ENCODE measurements around the gene MBD5. TPM values are rescaled to one million over a fixed set of nuclear protein-coding genes. Genes with fewer than 3 reads are reported as not detected.

MBD5 gene
- polyA plus RNA-seq, 1 of the 3 experiments (the other 2 are of a cell fraction) = 7.4 TPM

- H3K4me2 ChIP-seq = no peak overlapping the region
- no peak overlapping the region for H2AFZ ChIP-seq (ENCODE audit: low read depth)
- WGBS (ENCODE audit: low lambda C conversion rate) = 90% methylated on average over 2 of the region's 2 CpGs
- DNase-seq = no peak
- H3K4me1 ChIP-seq (ENCODE audit: control insufficient read depth in 1 of 2, insufficient read depth in 2 of 2, low read depth in 1 of 2, low read length in 1 of 2) = peaks cover 0 to 2% of the 10 kb centered on the region in 2 experiments; a peak in 1 of 4 replicates
- H3K36me3 ChIP-seq (replicated peaks in 1 of 2; ENCODE audit: control insufficient read depth in 1 of 2, insufficient read depth in 2 of 2, low read length in 1 of 2) = peaks cover 0 to 3% of the 10 kb centered on the region in 2 experiments
- ChIA-PET CTCF (interaction anchor here (1.1 kb wide), 1 partner anchor 58 kb away, joined by 5 read pairs; no protein-coding TSS in a partner anchor), POLR2A (no interaction called here)
- no peak overlapping the region for H3K27ac ChIP-seq (ENCODE audit: low read depth in 2 of 2, low read length in 1 of 2)
- H3F3A ChIP-seq (replicated peaks; ENCODE audit: insufficient read depth) = no peaks in the 10 kb centered on the region
- H3K9me2 ChIP-seq = no peaks in the 10 kb centered on the region
- H3K9ac ChIP-seq = no peak overlapping the region
- H3K4me3 ChIP-seq (ENCODE audit: low read depth in 2 of 2, low read length in 1 of 2) = no peak overlapping the region
- no peaks in the 10 kb centered on the region for H3K9me3 ChIP-seq
- TF ChIP-seq POLR2AphosphoS5 (IDR thresholded peaks at IDR 0.05; ENCODE audit: low read depth, low read length) = no peak
- no peak for TF ChIP-seq USF2 (IDR thresholded peaks at IDR 0.05; ENCODE audit: borderline replicate concordance, low read depth, low read length)
- no peak for TF ChIP-seq FOXM1 (IDR thresholded peaks at IDR 0.05; ENCODE audit: low read depth)
- no peak for TF ChIP-seq MXI1 (IDR thresholded peaks at IDR 0.05; ENCODE audit: low read depth, low read length)
- no peak for TF ChIP-seq MAX (IDR thresholded peaks at IDR 0.05; ENCODE audit: low read depth)
- TF ChIP-seq TEAD4 (IDR thresholded peaks at IDR 0.05; ENCODE audit: borderline replicate concordance, insufficient read depth) = no peak
- TF ChIP-seq TAF1 (IDR thresholded peaks at IDR 0.05; ENCODE audit: borderline replicate concordance, low read depth, low read length) = no peak
- TF ChIP-seq CHD2 (IDR thresholded peaks at IDR 0.05; ENCODE audit: low read length, partially characterized antibody) = no peak
- TF ChIP-seq NRF1 (IDR thresholded peaks at IDR 0.05; ENCODE audit: low read depth, low read length) = no peak
- no peak for TF ChIP-seq FOXJ3 (CRISPR knock-in tag; IDR thresholded peaks at IDR 0.05)
- no peak for TF ChIP-seq EP300 (IDR thresholded peaks at IDR 0.05; ENCODE audit: borderline replicate concordance in 1 of 2, low read depth in 1 of 2, low read length in 1 of 2)
- no peak for TF ChIP-seq IRF3 (IDR thresholded peaks at IDR 0.05; ENCODE audit: low read depth, low read length)
- no peak for TF ChIP-seq RFX5 (IDR thresholded peaks at IDR 0.05; ENCODE audit: low read length)
- no peak for TF ChIP-seq GATA2 (CRISPR knock-in tag; IDR thresholded peaks at IDR 0.05)
- TF ChIP-seq RCOR1 (IDR thresholded peaks at IDR 0.05; ENCODE audit: low read length) = no peak
- TF ChIP-seq NFIC (IDR thresholded peaks at IDR 0.05; ENCODE audit: borderline replicate concordance) = no peak
- no peak for TF ChIP-seq USF1 (IDR thresholded peaks at IDR 0.05; ENCODE audit: borderline replicate concordance, low read depth)
- no peak for TF ChIP-seq RAD21 (IDR thresholded peaks at IDR 0.05; ENCODE audit: low read length)
- no peak for TF ChIP-seq GABPA (IDR thresholded peaks at IDR 0.05; ENCODE audit: low read depth)
- no peaks in the 10 kb centered on the region for H3K27me3 ChIP-seq (ENCODE audit: insufficient read depth)
- no peaks in the 10 kb centered on the region for H4K20me1 ChIP-seq (ENCODE audit: insufficient read depth)
- no peaks in the 10 kb centered on the region for H3K79me2 ChIP-seq (ENCODE audit: insufficient read depth)
Observed at GRCh38 chr2:148451046-148451445, 430.2 kb downstream of the MBD5 start.

Data from SK-N-SH (cell line).